Esophagus muscularis mucosa (tissue), 4 donors: Measurements from ENCODE around the gene ASXL1.

Source experiments
- EP300 ChIP-seq: sonication (generic); formaldehyde crosslinking; IDR thresholded peaks from one replicate; pipeline ENCODE4 v1.6.1; 2017; ENCODE audit warnings: antibody characterized with exemption
- POLR2A ChIP-seq: fragments of 450-650 bp; IDR thresholded peaks from one replicate; pipeline ENCODE4 v1.6.1; 2017; ENCODE audit warnings: antibody characterized with exemption, moderate library complexity, mild to moderate bottlenecking, low read depth
- TF ChIP-seq, protein P1 (sequence below), 3 experiments: fragments of 200-600 bp in 2 of 3; fragments of 450-650 bp in 1 of 3; sonication (generic) in 2 of 3; IDR thresholded peaks; one replicate each; pipeline ENCODE4 v1.5.1; 2017 to 2019; ENCODE audit warnings: antibody characterized with exemption in 3 of 3, mild to moderate bottlenecking in 2 of 3, moderate library complexity in 1 of 3

DNA sequence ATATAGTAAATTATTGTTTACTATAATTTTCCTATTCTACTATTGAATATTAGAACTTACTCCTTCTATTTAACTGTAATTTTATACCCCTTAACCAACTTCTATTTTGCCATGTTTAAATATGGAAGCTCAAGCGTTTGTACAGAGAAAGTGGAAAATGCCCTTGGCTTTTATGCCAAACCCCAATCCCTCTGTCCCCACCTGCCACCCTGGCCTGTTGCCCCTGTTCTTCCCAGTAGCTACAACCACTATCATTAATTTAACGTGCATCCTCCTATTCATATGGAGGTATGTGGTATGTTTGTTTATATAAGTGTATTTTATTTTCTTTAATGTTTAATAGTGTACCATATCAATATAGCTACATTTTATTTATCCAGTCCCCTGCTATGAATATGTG, 58.1 kb downstream of the ASXL1 start:
- TF ChIP-seq, protein P1, sequence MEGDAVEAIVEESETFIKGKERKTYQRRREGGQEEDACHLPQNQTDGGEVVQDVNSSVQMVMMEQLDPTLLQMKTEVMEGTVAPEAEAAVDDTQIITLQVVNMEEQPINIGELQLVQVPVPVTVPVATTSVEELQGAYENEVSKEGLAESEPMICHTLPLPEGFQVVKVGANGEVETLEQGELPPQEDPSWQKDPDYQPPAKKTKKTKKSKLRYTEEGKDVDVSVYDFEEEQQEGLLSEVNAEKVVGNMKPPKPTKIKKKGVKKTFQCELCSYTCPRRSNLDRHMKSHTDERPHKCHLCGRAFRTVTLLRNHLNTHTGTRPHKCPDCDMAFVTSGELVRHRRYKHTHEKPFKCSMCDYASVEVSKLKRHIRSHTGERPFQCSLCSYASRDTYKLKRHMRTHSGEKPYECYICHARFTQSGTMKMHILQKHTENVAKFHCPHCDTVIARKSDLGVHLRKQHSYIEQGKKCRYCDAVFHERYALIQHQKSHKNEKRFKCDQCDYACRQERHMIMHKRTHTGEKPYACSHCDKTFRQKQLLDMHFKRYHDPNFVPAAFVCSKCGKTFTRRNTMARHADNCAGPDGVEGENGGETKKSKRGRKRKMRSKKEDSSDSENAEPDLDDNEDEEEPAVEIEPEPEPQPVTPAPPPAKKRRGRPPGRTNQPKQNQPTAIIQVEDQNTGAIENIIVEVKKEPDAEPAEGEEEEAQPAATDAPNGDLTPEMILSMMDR (IDR thresholded peaks at IDR 0.05) = no peak
- TF ChIP-seq EP300 (no peak), POLR2A (no peak)
